BLaER1 (cell line): Measurements from ENCODE around the gene WDHD1.
"Not testable (repeated sequence)": the region's sequence is repeated elsewhere in the genome, so short reads cannot be mapped to it uniquely, and the experiment has no call there.

ENCODE experiments used
- H3K27ac ChIP-seq: shearing (Covaris generic); formaldehyde crosslinking; 2 replicates; pipeline ENCODE4 v1.8.1; 2022
- H3K27me3 ChIP-seq: shearing (Covaris generic); formaldehyde crosslinking; 2 replicates; pipeline ENCODE4 v1.8.1; 2022
- H3K36me3 ChIP-seq: shearing (Covaris generic); formaldehyde crosslinking; 2 replicates; pipeline ENCODE4 v1.8.1; 2022
- H3K4me1 ChIP-seq: shearing (Covaris generic); formaldehyde crosslinking; 2 replicates; pipeline ENCODE4 v1.8.1; 2022
- H3K4me2 ChIP-seq: shearing (Covaris generic); formaldehyde crosslinking; 2 replicates; pipeline ENCODE4 v1.8.1; 2022
- H3K4me3 ChIP-seq: shearing (Covaris generic); formaldehyde crosslinking; 2 replicates; pipeline ENCODE4 v1.8.1; 2022
- H3K9ac ChIP-seq: shearing (Covaris generic); formaldehyde crosslinking; 2 replicates; pipeline ENCODE4 v1.8.1; 2022
- H3K9me3 ChIP-seq: shearing (Covaris generic); formaldehyde crosslinking; 2 replicates; pipeline ENCODE4 v1.8.1; 2022
- H4K20me1 ChIP-seq: shearing (Covaris generic); formaldehyde crosslinking; 2 replicates; pipeline ENCODE4 v1.8.1; 2022
- Cebpa-rat ChIP-seq: shearing (Covaris generic); IDR thresholded peaks from 2 replicates; pipeline ENCODE4 v1.8.1; 2022

The WDHD1 gene

GRCh38 chr14:55048900-55049436 is 22.1 kb upstream of the WDHD1 start:
- Histone ChIP-seq H3K9ac (no peak overlapping the region), H3K9me3 (no peaks in the 10 kb centered on the region), H3K27ac (no peak overlapping the region), H3K27me3 (no peaks in the 10 kb centered on the region), H4K20me1 (peaks cover 22% of the 10 kb centered on the region), H3K4me1 (peaks cover 23% of the 10 kb centered on the region), H3K4me3 (no peak overlapping the region), H3K36me3 (peaks cover 11% of the 10 kb centered on the region), H3K4me2 (no peak overlapping the region)
- TF ChIP-seq Cebpa-rat: no peak

- Histone ChIP-seq H3K27me3 (no peaks in the 10 kb centered on the region), H3K27ac (no peak overlapping the region), H3K9me3 (no peaks in the 10 kb centered on the region), H3K36me3 (peaks cover 20% of the 10 kb centered on the region), H3K9ac (no peak overlapping the region), H3K4me2 (no peak overlapping the region), H4K20me1 (peaks cover 15% of the 10 kb centered on the region), H3K4me1 (peaks cover 9% of the 10 kb centered on the region), H3K4me3 (no peak overlapping the region)
- no peak for TF ChIP-seq Cebpa-rat
Measured at GRCh38 chr14:55047301-55048053, 20.6 kb upstream of the WDHD1 start.

GRCh38 chr14:55045087-55045486 is 18.2 kb upstream of the WDHD1 start:
- no peak overlapping the region for H3K4me2 ChIP-seq
- TF ChIP-seq Cebpa-rat: no peak
- no peaks in the 10 kb centered on the region for H3K9me3 ChIP-seq
- H3K4me1 ChIP-seq: no peaks in the 10 kb centered on the region
- peaks cover 29% of the 10 kb centered on the region for H3K36me3 ChIP-seq
- no peak overlapping the region for H3K9ac ChIP-seq
- H4K20me1 ChIP-seq: peaks cover 25% of the 10 kb centered on the region
- H3K4me3 ChIP-seq: no peak overlapping the region
- no peaks in the 10 kb centered on the region for H3K27me3 ChIP-seq
- no peak overlapping the region for H3K27ac ChIP-seq

GRCh38 chr14:55043528-55043927 is 16.6 kb upstream of the WDHD1 start:
- Histone ChIP-seq H3K4me3 (no peak overlapping the region), H4K20me1 (peaks cover 39% of the 10 kb centered on the region), H3K9ac (no peak overlapping the region), H3K9me3 (no peaks in the 10 kb centered on the region), H3K27me3 (no peaks in the 10 kb centered on the region), H3K4me2 (no peak overlapping the region), H3K4me1 (no peaks in the 10 kb centered on the region), H3K36me3 (peaks cover 45% of the 10 kb centered on the region), H3K27ac (no peak overlapping the region)
- TF ChIP-seq Cebpa-rat: no peak

GRCh38 chr14:55038708-55039107 is 11.8 kb upstream of the WDHD1 start:
- H3K4me2 ChIP-seq: no peak overlapping the region
- H3K27ac ChIP-seq: no peak overlapping the region
- TF ChIP-seq Cebpa-rat: no peak
- no peaks in the 10 kb centered on the region for H3K27me3 ChIP-seq
- H3K9ac ChIP-seq: no peak overlapping the region
- H3K36me3 ChIP-seq: peaks cover 85% of the 10 kb centered on the region
- H4K20me1 ChIP-seq: peaks cover 50% of the 10 kb centered on the region
- no peaks in the 10 kb centered on the region for H3K4me1 ChIP-seq
- no peak overlapping the region for H3K4me3 ChIP-seq
- peaks cover 18% of the 10 kb centered on the region for H3K9me3 ChIP-seq

- H3K4me2 ChIP-seq, H3K27ac ChIP-seq, H3K4me3 ChIP-seq, H3K9ac ChIP-seq, H3K27me3 ChIP-seq, H3K4me1 ChIP-seq: not testable (repeated sequence)
- Histone ChIP-seq H3K36me3 (peaks cover 81% of the 10 kb centered on the region), H3K9me3 (peaks cover 18% of the 10 kb centered on the region), H4K20me1 (peaks cover 47% of the 10 kb centered on the region)
Measured at GRCh38 chr14:55037995-55038394, 11.1 kb upstream of the WDHD1 start.

GRCh38 chr14:55031190-55031589 is 4.3 kb upstream of the WDHD1 start:
- no peaks in the 10 kb centered on the region; the same call in 1 of the 2 replicates for H3K9me3 ChIP-seq
- peaks cover 47% of the 10 kb centered on the region for H4K20me1 ChIP-seq
- TF ChIP-seq Cebpa-rat: no peak
- H3K4me2 ChIP-seq: peak overlapping the region; percentile 91
- H3K4me3 ChIP-seq: peak overlapping the region; percentile 19; the same call in 1 of the 2 replicates
- peaks cover 37% of the 10 kb centered on the region for H3K36me3 ChIP-seq
- H3K9ac ChIP-seq: peak overlapping the region; percentile 59; the same call in 1 of the 2 replicates
- no peaks in the 10 kb centered on the region for H3K27me3 ChIP-seq
- H3K4me1 ChIP-seq: peaks cover 38% of the 10 kb centered on the region
- peak overlapping the region; percentile 57 for H3K27ac ChIP-seq

GRCh38 chr14:55028476-55028875 is 1.6 kb upstream of the WDHD1 start:
- Histone ChIP-seq H3K27me3 (no peaks in the 10 kb centered on the region), H3K4me2 (peak overlapping the region; percentile 91), H3K36me3 (peaks cover 15% of the 10 kb centered on the region), H3K4me3 (peak overlapping the region; percentile 80), H3K9ac (peak overlapping the region; percentile 87), H3K27ac (peak overlapping the region; percentile 91), H3K9me3 (no peaks in the 10 kb centered on the region), H4K20me1 (peaks cover 47% of the 10 kb centered on the region), H3K4me1 (peaks cover 48% of the 10 kb centered on the region)
- no peak for TF ChIP-seq Cebpa-rat

- Histone ChIP-seq H4K20me1 (peaks cover 47% of the 10 kb centered on the region), H3K4me2 (peak overlapping the region; percentile 91), H3K36me3 (peaks cover 18% of the 10 kb centered on the region), H3K27ac (peak overlapping the region; percentile 91), H3K27me3 (no peaks in the 10 kb centered on the region), H3K9me3 (no peaks in the 10 kb centered on the region), H3K9ac (peak overlapping the region; percentile 87), H3K4me3 (peak overlapping the region; percentile 80), H3K4me1 (peaks cover 48% of the 10 kb centered on the region)
- TF ChIP-seq Cebpa-rat: no peak
Measured at GRCh38 chr14:55028066-55028465, 1.2 kb upstream of the WDHD1 start.

- no peak for TF ChIP-seq Cebpa-rat
- peaks cover 44% of the 10 kb centered on the region for H3K4me1 ChIP-seq
- peak overlapping the region; percentile 87 for H3K9ac ChIP-seq
- H3K36me3 ChIP-seq: peaks cover 25% of the 10 kb centered on the region
- peak overlapping the region; percentile 84 for H3K4me2 ChIP-seq
- H3K27ac ChIP-seq: peak overlapping the region; percentile 91
- peak overlapping the region; percentile 80 for H3K4me3 ChIP-seq
- H4K20me1 ChIP-seq: peaks cover 34% of the 10 kb centered on the region
- no peaks in the 10 kb centered on the region for H3K27me3 ChIP-seq
- no peaks in the 10 kb centered on the region for H3K9me3 ChIP-seq
Measured at GRCh38 chr14:55026441-55026792, 482 bp downstream of the WDHD1 start.
